ENCODE results near the gene AKAP8.

Gene AKAP8

DNA sequence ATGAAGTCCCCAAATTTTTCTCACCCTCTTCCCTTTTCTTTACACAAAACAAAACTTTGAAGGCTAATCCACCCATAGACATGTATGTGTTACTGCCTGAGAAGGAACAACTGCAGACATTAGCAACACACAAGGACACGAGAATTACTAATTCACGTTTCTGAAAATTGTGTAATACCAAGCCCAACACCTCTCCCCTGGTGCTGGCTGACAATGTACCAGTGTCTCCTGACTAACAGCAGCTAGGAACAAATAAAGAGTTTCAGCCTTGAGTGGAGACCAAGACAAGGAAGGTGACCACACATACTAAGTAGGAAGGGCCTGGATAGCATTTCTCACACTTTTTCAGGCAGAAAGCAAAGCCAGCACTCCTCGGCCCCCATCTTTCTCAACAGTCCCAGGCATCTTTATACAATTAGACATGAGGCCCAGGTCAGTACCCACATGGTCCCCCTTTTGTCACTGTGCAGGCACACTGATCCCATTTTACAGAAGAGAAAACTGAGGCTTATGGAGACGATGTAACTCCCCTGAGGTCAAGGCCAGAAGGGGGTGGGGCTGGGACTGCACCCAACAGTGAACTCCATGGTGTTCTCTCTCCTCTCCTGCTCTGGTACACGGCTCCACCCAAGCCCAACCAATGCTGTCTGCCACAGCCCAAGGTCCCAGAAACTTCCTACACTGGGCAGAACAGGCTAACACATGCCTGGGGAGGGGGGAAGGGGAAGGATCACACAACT, 55.9 kb downstream of the AKAP8 start:
- peak; percentile 23 for DNase-seq (ENCODE audit: low read depth, low spot score)
- in situ Hi-C loops (cut with HindIII; ENCODE audit: low sequenced_read_pairs), result no loop called here
- no peak overlapping the region for H3K4me3 ChIP-seq (ENCODE audit: low read depth, low read length)
- TF ChIP-seq, protein P1, sequence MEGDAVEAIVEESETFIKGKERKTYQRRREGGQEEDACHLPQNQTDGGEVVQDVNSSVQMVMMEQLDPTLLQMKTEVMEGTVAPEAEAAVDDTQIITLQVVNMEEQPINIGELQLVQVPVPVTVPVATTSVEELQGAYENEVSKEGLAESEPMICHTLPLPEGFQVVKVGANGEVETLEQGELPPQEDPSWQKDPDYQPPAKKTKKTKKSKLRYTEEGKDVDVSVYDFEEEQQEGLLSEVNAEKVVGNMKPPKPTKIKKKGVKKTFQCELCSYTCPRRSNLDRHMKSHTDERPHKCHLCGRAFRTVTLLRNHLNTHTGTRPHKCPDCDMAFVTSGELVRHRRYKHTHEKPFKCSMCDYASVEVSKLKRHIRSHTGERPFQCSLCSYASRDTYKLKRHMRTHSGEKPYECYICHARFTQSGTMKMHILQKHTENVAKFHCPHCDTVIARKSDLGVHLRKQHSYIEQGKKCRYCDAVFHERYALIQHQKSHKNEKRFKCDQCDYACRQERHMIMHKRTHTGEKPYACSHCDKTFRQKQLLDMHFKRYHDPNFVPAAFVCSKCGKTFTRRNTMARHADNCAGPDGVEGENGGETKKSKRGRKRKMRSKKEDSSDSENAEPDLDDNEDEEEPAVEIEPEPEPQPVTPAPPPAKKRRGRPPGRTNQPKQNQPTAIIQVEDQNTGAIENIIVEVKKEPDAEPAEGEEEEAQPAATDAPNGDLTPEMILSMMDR (IDR thresholded peaks at IDR 0.05; ENCODE audit: low read depth, low read length), result no peak

DNA sequence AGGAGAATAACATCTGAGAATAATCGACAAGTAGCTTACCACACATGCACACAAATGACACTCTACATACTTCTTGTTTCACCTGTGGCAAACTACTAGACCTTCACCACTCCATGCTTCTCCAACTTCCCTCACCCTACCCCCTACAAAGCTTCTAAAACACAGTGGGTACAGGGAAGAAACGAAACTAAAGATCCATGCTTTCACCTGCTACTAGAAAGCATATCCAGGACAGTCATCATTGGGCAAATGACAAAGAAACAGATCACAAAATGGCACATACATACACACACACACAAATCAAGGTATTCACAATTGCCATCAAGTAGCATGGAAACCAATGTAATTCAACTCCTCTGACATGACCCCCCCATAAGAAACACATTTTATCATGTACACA, 57.8 kb downstream of the AKAP8 start:
- TF ChIP-seq, protein P1 (IDR thresholded peaks at IDR 0.05; ENCODE audit: low read depth, low read length), result no peak
- H3K4me3 ChIP-seq (ENCODE audit: low read depth, low read length), result no peak overlapping the region
- no peak for DNase-seq (ENCODE audit: low read depth, low spot score)
- in situ Hi-C loops (cut with HindIII; ENCODE audit: low sequenced_read_pairs), result no loop called here

DNA sequence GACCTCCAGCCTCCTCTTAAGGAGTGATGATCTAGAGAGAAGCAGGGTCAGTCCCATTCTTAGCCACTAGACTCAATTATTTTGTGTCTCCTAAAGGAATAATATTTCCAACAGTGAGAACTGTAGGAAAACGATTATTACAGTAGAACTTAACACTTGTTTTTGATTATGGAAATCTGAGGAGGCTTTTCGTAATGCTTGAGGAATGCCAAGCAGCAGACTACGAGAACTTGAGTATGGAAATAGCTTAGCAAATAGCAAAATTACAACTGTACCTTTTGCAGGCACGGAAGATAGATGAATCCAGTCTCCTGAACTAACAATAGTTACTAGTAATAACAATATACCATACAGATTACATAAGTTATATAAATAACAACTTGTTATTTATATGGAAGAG, 59.5 kb downstream of the AKAP8 start:
- TF ChIP-seq, protein P1 (IDR thresholded peaks at IDR 0.05; ENCODE audit: low read depth, low read length), result no peak
- in situ Hi-C loops (cut with HindIII; ENCODE audit: low sequenced_read_pairs), result no loop called here
- no peak overlapping the region for H3K4me3 ChIP-seq (ENCODE audit: low read depth, low read length)
- DNase-seq (ENCODE audit: low read depth, low spot score), result peak; percentile 60

DNA sequence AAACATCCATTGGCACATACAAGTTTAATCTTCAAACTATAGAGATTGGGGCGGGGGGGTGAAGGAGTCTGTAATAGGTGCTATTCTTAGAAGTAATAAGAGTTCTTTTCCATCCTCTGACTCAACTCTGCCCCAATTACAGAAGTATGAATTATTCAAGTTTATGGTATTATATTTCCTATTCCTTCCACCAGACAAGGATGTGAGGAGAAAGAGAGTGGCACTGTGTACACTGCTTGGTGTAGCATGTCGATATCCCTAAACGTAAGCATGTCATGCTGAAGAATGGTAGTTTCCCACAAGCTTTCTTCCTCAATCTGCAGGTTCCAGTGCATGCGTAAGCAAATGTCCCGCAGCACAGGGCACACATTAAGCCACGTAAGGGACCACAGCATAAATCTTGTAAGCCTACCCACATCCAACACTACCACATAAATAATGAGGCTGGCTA, 61.3 kb downstream of the AKAP8 start:
- H3K4me3 ChIP-seq (ENCODE audit: low read depth, low read length), result no peak overlapping the region
- TF ChIP-seq, protein P1 (IDR thresholded peaks at IDR 0.05; ENCODE audit: low read depth, low read length), result no peak
- in situ Hi-C loops (cut with HindIII; ENCODE audit: low sequenced_read_pairs), result no loop called here
- DNase-seq (ENCODE audit: low read depth, low spot score), result no peak

DNA sequence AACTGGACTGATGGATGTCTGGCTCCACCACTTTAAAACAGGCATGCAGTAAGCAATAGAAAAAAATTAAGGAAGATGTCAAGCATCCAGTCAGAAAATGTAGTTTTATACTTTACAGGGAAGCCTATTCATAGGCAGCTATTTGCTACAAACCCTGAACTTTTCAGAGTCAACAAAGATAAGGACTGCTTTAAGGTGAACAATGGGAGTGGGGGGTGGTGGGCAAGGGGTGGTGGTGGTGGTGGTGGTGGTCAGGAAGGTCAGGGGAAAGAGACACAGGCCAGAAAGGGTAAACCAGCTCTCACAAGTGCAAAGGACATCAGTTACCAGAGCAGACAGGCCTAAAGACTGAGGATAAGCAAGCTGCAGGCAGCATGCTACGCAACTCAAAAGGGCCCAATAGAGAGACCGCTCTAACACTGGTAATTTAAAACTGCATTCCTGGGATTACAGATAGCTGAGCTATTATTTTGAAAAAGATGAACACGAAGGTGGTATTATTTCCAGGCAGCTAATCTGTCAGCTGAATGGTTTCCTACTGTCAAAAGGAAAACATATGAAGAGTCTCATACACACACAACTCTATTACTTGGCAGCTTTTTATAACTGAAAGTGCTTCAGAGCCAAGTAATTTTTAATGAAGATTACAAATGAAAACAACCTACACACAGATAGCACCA, 62.1 kb downstream of the AKAP8 start:
- no peak overlapping the region for H3K4me3 ChIP-seq (ENCODE audit: low read depth, low read length)
- TF ChIP-seq, protein P1 (IDR thresholded peaks at IDR 0.05; ENCODE audit: low read depth, low read length), result no peak
- peak; percentile 65 for DNase-seq (ENCODE audit: low read depth, low spot score)
- in situ Hi-C loops (cut with HindIII; ENCODE audit: low sequenced_read_pairs), result no loop called here

DNA sequence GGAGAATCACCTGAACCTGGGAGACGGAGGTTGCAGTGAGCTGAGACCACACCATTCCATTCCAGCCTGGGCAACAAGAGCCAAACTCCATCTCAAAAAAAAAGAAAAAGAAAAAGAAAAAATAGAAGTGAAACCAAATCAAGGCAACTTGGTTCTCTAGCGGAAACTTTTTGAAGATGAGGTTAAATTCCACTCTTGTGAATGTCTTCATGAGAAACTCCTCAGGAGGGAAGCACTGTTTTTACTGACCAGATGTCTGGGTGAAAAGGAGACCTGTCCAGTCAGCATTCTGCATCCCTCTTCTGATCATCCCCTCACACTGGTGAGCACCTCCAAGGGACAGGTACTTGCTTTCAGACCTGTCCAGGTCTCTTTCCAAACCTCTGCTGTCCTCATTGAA, 63.1 kb downstream of the AKAP8 start:
- TF ChIP-seq, protein P1 (IDR thresholded peaks at IDR 0.05; ENCODE audit: low read depth, low read length), result no peak
- in situ Hi-C loops (cut with HindIII; ENCODE audit: low sequenced_read_pairs), result no loop called here
- H3K4me3 ChIP-seq (ENCODE audit: low read depth, low read length), result no peak overlapping the region
- DNase-seq (ENCODE audit: low read depth, low spot score), result peak; percentile 68
